Stomach (tissue), 4 donors: Measurements from ENCODE around the gene HOMER3.

ENCODE experiments used
- CTCF ChIP-seq, 7 experiments: fragments of 450-650 bp in 4 of 7; fragments of 200-600 bp in 3 of 7; sonication (generic) in 3 of 7; IDR thresholded peaks; one replicate each; pipeline ENCODE4 v1.5.1; 2016 to 2019; ENCODE audit warnings: antibody characterized with exemption in 7 of 7, control low read depth in 2 of 7, mild to moderate bottlenecking in 1 of 7
- EP300 ChIP-seq: sonication (generic); formaldehyde crosslinking; IDR thresholded peaks from one replicate; pipeline ENCODE4 v1.6.1; 2017; ENCODE audit warnings: antibody characterized with exemption
- POLR2A ChIP-seq, 4 donors: fragments of 450-650 bp; IDR thresholded peaks; one replicate each; pipeline ENCODE4 v1.6.1; 2016; ENCODE audit warnings: antibody characterized with exemption in 4 of 4, control low read depth in 2 of 4, mild to moderate bottlenecking in 1 of 4, moderate library complexity in 1 of 4
- POLR2AphosphoS5 ChIP-seq, 3 donors: sonication (generic); formaldehyde crosslinking; IDR thresholded peaks; one replicate each; pipeline ENCODE4 v1.6.1; 2016; ENCODE audit warnings: antibody characterized with exemption in 3 of 3

GRCh38 chr19:18910801-18911436 is 30.1 kb downstream of the HOMER3 start:
- TF ChIP-seq CTCF (IDR thresholded peaks at IDR 0.05) (no peak), POLR2A (IDR thresholded peaks at IDR 0.05) (no peak), EP300 (no peak), POLR2AphosphoS5 (IDR thresholded peaks at IDR 0.05) (no peak)
